ENCODE data around the gene HINT3. TPM values are rescaled to one million over a fixed set of nuclear protein-coding genes. Genes with fewer than 3 reads are reported as not detected.

The HINT3 gene
- total RNA-seq, 1 experiment from 2014 or later = 11.7 TPM

DNA sequence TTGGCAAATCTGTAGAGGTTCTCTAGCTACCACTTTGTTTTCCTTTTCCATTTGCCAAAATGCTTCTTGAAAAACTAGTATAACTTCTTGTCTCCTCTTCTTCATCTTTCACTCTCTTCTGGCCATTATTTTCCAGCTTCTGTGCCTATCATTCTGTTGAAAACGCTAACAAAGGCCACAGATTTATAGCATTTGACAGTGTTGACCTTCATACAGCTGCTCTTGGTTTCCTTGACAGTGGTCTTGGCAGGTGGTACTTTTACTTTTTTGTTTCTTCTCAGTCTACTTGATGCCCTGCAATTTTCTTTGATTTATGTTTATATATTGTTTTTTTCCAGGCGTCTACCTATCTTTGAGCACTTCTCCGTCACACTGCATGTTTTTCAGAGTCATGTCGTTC, 53.5 kb downstream of the HINT3 start:
- H4K20me1 ChIP-seq (ENCODE audit: control insufficient read depth, insufficient read depth, insufficient read length) = no peaks in the 10 kb centered on the region
- no peak overlapping the region for H4K5ac ChIP-seq (ENCODE audit: insufficient read length, low read depth, low read length)
- H3K4me3 Mint-ChIP-seq = no peak overlapping the region
- no peak overlapping the region for H4K91ac ChIP-seq (ENCODE audit: insufficient read length, low read depth, low read length)
- H3K18ac ChIP-seq (ENCODE audit: insufficient read length, low read depth, low read length) = no peak overlapping the region
- WGBS (ENCODE audit: extremely low coverage, insufficient read length, low lambda C conversion rate) = no CpG with 5 or more reads among the region's 4 CpGs
- H3K9me3 Mint-ChIP-seq = no peaks in the 10 kb centered on the region
- H3K4ac ChIP-seq (ENCODE audit: low read depth, low read length) = no peak overlapping the region
- no peaks in the 10 kb centered on the region for H3K27me3 Mint-ChIP-seq (ENCODE audit: low read depth)
- H3K27ac Mint-ChIP-seq = no peak overlapping the region
- TF ChIP-seq, protein P1, sequence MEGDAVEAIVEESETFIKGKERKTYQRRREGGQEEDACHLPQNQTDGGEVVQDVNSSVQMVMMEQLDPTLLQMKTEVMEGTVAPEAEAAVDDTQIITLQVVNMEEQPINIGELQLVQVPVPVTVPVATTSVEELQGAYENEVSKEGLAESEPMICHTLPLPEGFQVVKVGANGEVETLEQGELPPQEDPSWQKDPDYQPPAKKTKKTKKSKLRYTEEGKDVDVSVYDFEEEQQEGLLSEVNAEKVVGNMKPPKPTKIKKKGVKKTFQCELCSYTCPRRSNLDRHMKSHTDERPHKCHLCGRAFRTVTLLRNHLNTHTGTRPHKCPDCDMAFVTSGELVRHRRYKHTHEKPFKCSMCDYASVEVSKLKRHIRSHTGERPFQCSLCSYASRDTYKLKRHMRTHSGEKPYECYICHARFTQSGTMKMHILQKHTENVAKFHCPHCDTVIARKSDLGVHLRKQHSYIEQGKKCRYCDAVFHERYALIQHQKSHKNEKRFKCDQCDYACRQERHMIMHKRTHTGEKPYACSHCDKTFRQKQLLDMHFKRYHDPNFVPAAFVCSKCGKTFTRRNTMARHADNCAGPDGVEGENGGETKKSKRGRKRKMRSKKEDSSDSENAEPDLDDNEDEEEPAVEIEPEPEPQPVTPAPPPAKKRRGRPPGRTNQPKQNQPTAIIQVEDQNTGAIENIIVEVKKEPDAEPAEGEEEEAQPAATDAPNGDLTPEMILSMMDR (conservative IDR thresholded peaks at IDR 0.05) = no peak
- H3T11ph ChIP-seq (ENCODE audit: low read length) = no peak overlapping the region
- no peak overlapping the region for H3K9ac ChIP-seq (ENCODE audit: extremely low read depth, insufficient read length, low read length)
- H3K23ac ChIP-seq (ENCODE audit: insufficient read length, low read depth, low read length) = no peak overlapping the region
- H2BK15ac ChIP-seq (ENCODE audit: low read depth, low read length) = no peak overlapping the region
- H2AFZ ChIP-seq (ENCODE audit: low read length) = no peak overlapping the region
- H2BK20ac ChIP-seq (ENCODE audit: low read depth, low read length, poor library complexity, severe bottlenecking) = no peak overlapping the region
- H2BK120ac ChIP-seq (ENCODE audit: low read depth, low read length, poor library complexity, severe bottlenecking) = no peak overlapping the region
- H3K4me1 Mint-ChIP-seq = no peaks in the 10 kb centered on the region
- H2AK5ac ChIP-seq (ENCODE audit: insufficient read length, low read length) = no peak overlapping the region
- no peak overlapping the region for H3K14ac ChIP-seq (ENCODE audit: insufficient read depth, low read length)
- no peaks in the 10 kb centered on the region for H3K9me3 ChIP-seq (ENCODE audit: control insufficient read depth, low read depth, low read length)
- H3K4me1 ChIP-seq (ENCODE audit: insufficient read depth, low read length) = no peaks in the 10 kb centered on the region
- no peak overlapping the region for H2BK5ac ChIP-seq (ENCODE audit: insufficient read length, low read length)
- no peak overlapping the region for H3K4me2 ChIP-seq (ENCODE audit: insufficient read depth, insufficient read length, low read length)
- no peak for DNase-seq
- H3K27ac ChIP-seq (ENCODE audit: insufficient read length, low read depth, low read length) = no peak overlapping the region
- H4K8ac ChIP-seq (replicated peaks; ENCODE audit: insufficient read length, low read depth, low read length) = no peak overlapping the region
- H3K36me3 Mint-ChIP-seq (ENCODE audit: insufficient read depth in 1 of 3, low read depth in 3 of 3) = peaks cover 10 to 58% (median 46%) of the 10 kb centered on the region in 3 experiments; a peak in 6 of 7 replicates
- H3K79me2 ChIP-seq (ENCODE audit: insufficient read depth, low read length) = no peaks in the 10 kb centered on the region
- H2BK12ac ChIP-seq (ENCODE audit: insufficient read length, low read depth, low read length) = no peak overlapping the region
- H3K27me3 ChIP-seq (ENCODE audit: insufficient read depth, low read length) = no peaks in the 10 kb centered on the region
- no peaks in the 10 kb centered on the region for H3K79me1 ChIP-seq (ENCODE audit: insufficient read depth, low read depth, low read length, poor library complexity, severe bottlenecking)
- no peaks in the 10 kb centered on the region for H3K23me2 ChIP-seq (ENCODE audit: insufficient read length, low read depth, low read length, poor library complexity, severe bottlenecking)
- no peak overlapping the region for H3K56ac ChIP-seq (ENCODE audit: insufficient read length, low read depth, low read length)

Measured in H9 (cell line).